ES-I3 (cell line): ENCODE measurements around the gene ISX.

ENCODE experiments used
- H3K36me3 ChIP-seq: 2 replicates; pipeline ENCODE4 v1.6.1; 2013; ENCODE audit warnings: mild to moderate bottlenecking, low read length, control low read depth, moderate library complexity; ENCODE audit not compliant: insufficient read depth
- H3K4me1 ChIP-seq: 2 replicates; pipeline ENCODE4 v1.6.1; 2013; ENCODE audit warnings: mild to moderate bottlenecking, control low read depth, low read length; ENCODE audit not compliant: insufficient read depth
- H3K9ac ChIP-seq: 2 replicates; pipeline ENCODE4 v1.6.1; 2013; ENCODE audit warnings: low read depth, mild to moderate bottlenecking, low read length, moderate library complexity
- H3K9me3 ChIP-seq: 2 replicates; pipeline ENCODE4 v1.6.1; 2013; ENCODE audit warnings: mild to moderate bottlenecking, low read length, moderate library complexity; ENCODE audit not compliant: control insufficient read depth, insufficient read depth

Gene ISX

GRCh38 chr22:35066768-35067167 is 810 bp downstream of the ISX start:
- no peaks in the 10 kb centered on the region for H3K36me3 ChIP-seq
- no peaks in the 10 kb centered on the region for H3K9me3 ChIP-seq
- H3K4me1 ChIP-seq, result no peaks in the 10 kb centered on the region
- H3K9ac ChIP-seq, result no peak overlapping the region

DNA sequence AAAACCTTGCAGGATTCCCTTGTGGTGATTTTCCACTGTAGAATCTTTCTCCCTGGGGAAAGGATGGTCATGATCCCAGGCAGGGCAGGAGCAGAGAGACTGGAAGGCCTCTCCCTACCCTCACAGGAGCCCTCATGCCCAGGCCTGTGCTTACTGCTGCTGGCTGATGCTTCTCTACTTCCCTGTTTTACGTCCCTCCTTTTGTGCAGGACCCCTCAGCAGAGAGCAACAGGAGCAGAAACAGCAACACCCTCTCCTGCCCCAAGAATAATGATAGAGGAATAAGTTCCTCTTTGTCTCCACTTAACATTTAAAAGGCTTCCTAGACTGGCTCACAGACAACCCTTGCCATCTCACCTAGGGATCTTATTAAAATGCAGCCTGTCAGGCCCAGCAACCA is 3.6 kb downstream of the ISX start:
- Histone ChIP-seq H3K36me3 (no peaks in the 10 kb centered on the region), H3K9ac (no peak overlapping the region), H3K9me3 (no peaks in the 10 kb centered on the region), H3K4me1 (no peaks in the 10 kb centered on the region)

DNA sequence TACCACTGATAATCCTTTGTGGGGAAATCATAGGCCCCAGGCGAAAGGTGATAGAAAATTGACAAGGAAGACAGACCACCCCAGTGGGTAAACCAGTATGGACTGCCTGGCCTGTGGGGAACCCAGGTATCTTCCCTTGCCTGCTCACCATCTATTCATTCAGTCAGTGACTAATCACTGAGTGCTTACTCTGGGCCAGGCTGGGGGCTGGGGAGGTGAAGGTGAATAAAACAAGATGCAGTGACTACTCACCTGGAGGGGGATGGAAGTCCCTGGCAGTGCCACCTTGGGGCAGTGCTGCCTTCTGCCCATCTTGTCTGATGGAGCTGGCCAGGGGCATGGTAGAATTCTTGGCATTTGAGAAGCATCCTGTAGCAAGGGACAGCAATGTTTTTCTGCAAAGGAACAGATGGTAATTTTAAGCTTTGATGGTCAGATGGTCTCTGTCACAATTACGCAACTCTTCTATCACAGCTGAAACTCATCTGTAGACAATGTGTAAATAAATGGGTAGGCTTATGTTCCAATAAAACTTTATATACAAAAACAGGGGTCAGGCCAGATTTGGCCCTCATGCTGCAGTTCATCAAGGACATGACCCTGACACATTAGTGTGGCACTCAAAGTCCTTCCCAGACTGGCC is 4.6 kb downstream of the ISX start:
- Histone ChIP-seq H3K9ac (no peak overlapping the region), H3K9me3 (no peaks in the 10 kb centered on the region), H3K4me1 (no peaks in the 10 kb centered on the region), H3K36me3 (no peaks in the 10 kb centered on the region)

GRCh38 chr22:35071784-35072183 is 5.8 kb downstream of the ISX start:
- no peaks in the 10 kb centered on the region for H3K36me3 ChIP-seq
- H3K4me1 ChIP-seq, result no peaks in the 10 kb centered on the region
- H3K9ac ChIP-seq, result no peak overlapping the region
- H3K9me3 ChIP-seq, result no peaks in the 10 kb centered on the region

DNA sequence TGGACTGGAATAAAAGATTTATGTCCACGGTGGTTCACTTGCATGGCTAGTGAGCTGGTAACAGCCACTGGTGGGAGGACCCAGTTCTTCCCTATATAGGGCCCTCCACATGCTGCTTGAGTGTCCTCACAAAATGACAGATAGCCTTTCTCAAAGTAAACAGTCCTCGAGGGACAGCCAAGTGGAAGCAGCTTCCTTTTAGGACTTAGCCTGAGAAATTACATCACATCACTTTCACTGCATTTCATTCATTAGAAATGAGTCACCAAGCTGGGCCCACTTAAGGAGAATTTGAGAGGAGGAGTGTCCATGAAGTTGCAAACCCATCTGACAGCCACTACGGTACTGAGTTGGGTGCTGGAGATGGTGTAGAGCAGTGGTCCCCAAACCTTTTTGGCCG is 7.0 kb downstream of the ISX start:
- Histone ChIP-seq H3K36me3 (no peaks in the 10 kb centered on the region), H3K9ac (no peak overlapping the region), H3K9me3 (no peaks in the 10 kb centered on the region), H3K4me1 (no peaks in the 10 kb centered on the region)

DNA sequence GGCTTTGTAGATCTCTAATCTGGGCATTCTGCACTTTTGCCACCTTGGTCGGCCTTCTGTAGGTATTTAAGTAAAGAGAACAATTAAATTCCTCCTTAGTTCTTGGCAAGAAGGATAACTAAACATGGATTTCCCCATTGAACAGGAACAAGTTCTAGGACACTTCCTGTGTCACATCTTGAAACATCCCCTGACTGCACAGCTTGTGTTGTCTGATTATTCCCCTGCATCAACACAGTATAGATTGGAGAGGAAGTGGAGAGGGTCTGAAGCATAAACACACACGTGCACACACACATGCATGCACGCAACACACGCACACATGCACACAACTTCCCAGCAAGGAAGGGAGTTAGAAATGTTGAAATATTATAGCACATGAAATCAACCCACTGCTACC is 8.6 kb downstream of the ISX start:
- H3K9me3 ChIP-seq, result no peaks in the 10 kb centered on the region
- no peak overlapping the region for H3K9ac ChIP-seq
- H3K4me1 ChIP-seq, result no peaks in the 10 kb centered on the region
- H3K36me3 ChIP-seq, result no peaks in the 10 kb centered on the region

- no peaks in the 10 kb centered on the region for H3K9me3 ChIP-seq
- H3K4me1 ChIP-seq, result no peaks in the 10 kb centered on the region
- no peaks in the 10 kb centered on the region for H3K36me3 ChIP-seq
- H3K9ac ChIP-seq, result no peak overlapping the region
These were observed 10.7 kb downstream of the ISX start for GRCh38 chr22:35076630-35077029.

GRCh38 chr22:35085621-35086020 is 19.7 kb downstream of the ISX start:
- Histone ChIP-seq H3K9me3 (peaks cover 6% of the 10 kb centered on the region; the same call in 1 of the 2 replicates), H3K36me3 (no peaks in the 10 kb centered on the region), H3K9ac (no peak overlapping the region), H3K4me1 (no peaks in the 10 kb centered on the region)

GRCh38 chr22:35089139-35089538 is 23.2 kb downstream of the ISX start:
- Histone ChIP-seq H3K4me1 (no peaks in the 10 kb centered on the region), H3K9ac (no peak overlapping the region), H3K36me3 (no peaks in the 10 kb centered on the region), H3K9me3 (peaks cover 4% of the 10 kb centered on the region; the same call in 1 of the 2 replicates)

GRCh38 chr22:35092406-35092805 is 26.4 kb downstream of the ISX start:
- Histone ChIP-seq H3K4me1 (no peaks in the 10 kb centered on the region), H3K36me3 (no peaks in the 10 kb centered on the region), H3K9ac (no peak overlapping the region), H3K9me3 (peaks cover 2% of the 10 kb centered on the region; the same call in 1 of the 2 replicates)

- no peak overlapping the region for H3K9ac ChIP-seq
- H3K9me3 ChIP-seq, result no peaks in the 10 kb centered on the region
- peaks cover 4% of the 10 kb centered on the region; the same call in 1 of the 2 replicates for H3K4me1 ChIP-seq
- no peaks in the 10 kb centered on the region for H3K36me3 ChIP-seq
These were observed 33.0 kb downstream of the ISX start for GRCh38 chr22:35098921-35099320.

- peaks cover 4% of the 10 kb centered on the region; the same call in 1 of the 2 replicates for H3K4me1 ChIP-seq
- H3K9ac ChIP-seq, result no peak overlapping the region
- no peaks in the 10 kb centered on the region for H3K9me3 ChIP-seq
- H3K36me3 ChIP-seq, result no peaks in the 10 kb centered on the region
These were observed 33.9 kb downstream of the ISX start for GRCh38 chr22:35099883-35100282.

GRCh38 chr22:35102663-35103062 is 36.7 kb downstream of the ISX start:
- H3K36me3 ChIP-seq, result no peaks in the 10 kb centered on the region
- no peaks in the 10 kb centered on the region for H3K9me3 ChIP-seq
- H3K9ac ChIP-seq, result no peak overlapping the region
- H3K4me1 ChIP-seq, result peaks cover 4% of the 10 kb centered on the region; the same call in 1 of the 2 replicates

GRCh38 chr22:35103761-35104160 is 37.8 kb downstream of the ISX start:
- Histone ChIP-seq H3K9me3 (no peaks in the 10 kb centered on the region), H3K36me3 (no peaks in the 10 kb centered on the region), H3K9ac (no peak overlapping the region)

DNA sequence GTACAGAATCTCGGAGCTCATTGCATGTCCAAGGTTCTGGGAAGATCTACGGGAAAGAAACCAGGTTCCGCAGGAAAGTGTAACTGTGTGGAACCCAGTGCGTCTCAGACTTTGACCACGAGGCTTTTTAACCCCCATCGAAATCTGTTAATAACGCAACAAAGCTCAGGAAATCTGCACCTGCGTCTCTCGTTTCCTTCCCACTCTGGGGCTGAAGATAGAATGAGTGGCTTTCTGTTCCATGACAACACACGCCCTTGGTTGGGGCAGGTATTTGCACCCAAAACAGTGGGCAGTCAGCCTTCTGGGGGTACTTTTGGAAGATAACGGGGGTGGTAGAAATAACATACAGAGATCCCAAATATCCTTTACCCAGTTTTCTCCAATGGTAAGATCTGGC is 38.5 kb downstream of the ISX start:
- Histone ChIP-seq H3K9ac (no peak overlapping the region), H3K4me1 (peaks cover 4% of the 10 kb centered on the region; the same call in 1 of the 2 replicates), H3K9me3 (no peaks in the 10 kb centered on the region), H3K36me3 (no peaks in the 10 kb centered on the region)

More at GRCh38 chr22:35103761-35104160, 37.8 kb downstream of the ISX start:
- H3K4me1 ChIP-seq, result peaks cover 4% of the 10 kb centered on the region; the same call in 1 of the 2 replicates
